Kidney glomerular epithelial cell (primary cell): Measurements from ENCODE around the gene GOLIM4.
A peak's percentile ranks its signal among the peaks of the same experiment; 100 is the strongest.
"Not testable (repeated sequence)": the region's sequence is repeated elsewhere in the genome, so short reads cannot be mapped to it uniquely, and the experiment has no call there.

Source experiments
- DNase-seq: peaks from one replicate; lab custom pipeline; 2025; lab: John Stamatoyannopoulos, UW

The GOLIM4 gene

DNA sequence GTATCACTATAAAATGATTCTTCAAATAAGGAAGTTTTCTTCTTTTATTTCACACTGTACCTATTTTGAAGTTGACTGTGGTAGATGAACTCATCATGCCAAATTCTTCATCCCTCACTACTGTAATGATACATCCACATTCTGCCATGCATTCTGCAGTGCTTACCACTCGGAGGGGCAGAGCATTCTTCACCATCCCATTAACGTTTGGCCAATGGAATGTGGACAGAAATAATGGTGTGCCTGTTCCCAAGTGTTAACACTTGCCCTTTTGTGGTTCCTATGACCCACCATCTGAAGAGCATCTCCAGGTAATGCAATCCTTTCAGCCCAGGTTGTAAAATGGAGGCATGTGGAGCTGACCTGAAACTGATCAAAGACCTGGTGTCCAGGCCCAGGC is 18.6 kb downstream of the GOLIM4 start:
- no peak for DNase-seq

DNA sequence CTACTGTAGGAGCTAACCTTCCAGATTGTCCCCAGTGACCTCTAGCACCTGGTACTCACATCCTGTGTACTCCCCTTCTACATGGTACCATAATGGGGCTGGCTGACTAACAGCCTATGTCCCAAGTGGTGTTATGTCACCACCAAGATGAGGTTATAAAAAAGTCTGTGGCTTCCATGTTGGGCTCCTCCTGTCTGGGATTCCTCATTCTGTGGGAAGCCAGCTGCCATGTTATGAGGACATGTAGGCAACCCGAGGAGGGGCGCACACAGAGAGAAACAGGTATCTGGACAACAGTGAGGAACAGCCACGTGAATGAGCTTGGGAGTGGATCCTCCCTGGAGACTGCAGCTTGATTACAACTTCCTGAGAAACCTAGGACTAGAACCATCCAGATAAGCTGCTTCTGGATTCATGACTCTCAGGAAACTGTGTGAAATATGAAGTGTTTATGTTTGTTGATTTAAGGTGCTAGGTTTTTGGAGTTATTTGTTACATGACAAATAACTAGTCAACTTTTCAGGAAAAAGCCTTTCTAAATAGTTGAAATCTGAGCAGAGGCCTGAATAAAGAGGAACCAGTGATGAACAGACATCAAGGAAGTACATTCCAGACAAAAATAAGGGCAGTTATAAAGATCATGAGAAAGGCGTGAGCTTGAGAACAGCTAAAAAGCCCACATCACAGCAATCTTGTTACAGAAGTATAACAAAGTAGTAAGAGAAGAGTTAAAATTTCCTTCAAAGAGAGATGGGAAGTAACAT is 21.7 kb downstream of the GOLIM4 start:
- DNase-seq: no peak

DNA sequence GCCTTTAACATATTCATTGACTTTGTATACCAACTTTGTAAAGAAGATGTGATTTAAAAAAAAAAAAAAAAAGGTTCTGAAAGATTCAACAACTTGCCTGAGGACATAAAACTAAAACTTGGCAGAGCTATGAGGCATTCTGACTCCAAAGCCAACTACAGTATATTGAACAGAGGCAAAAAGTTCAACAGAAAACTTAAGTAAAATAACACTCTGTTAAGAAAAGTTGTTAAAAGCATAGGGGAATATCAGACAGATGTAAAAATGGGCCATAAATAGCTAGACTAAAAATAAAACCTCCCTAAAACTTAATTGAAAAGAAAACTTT is 23.4 kb downstream of the GOLIM4 start:
- DNase-seq: no peak

DNA sequence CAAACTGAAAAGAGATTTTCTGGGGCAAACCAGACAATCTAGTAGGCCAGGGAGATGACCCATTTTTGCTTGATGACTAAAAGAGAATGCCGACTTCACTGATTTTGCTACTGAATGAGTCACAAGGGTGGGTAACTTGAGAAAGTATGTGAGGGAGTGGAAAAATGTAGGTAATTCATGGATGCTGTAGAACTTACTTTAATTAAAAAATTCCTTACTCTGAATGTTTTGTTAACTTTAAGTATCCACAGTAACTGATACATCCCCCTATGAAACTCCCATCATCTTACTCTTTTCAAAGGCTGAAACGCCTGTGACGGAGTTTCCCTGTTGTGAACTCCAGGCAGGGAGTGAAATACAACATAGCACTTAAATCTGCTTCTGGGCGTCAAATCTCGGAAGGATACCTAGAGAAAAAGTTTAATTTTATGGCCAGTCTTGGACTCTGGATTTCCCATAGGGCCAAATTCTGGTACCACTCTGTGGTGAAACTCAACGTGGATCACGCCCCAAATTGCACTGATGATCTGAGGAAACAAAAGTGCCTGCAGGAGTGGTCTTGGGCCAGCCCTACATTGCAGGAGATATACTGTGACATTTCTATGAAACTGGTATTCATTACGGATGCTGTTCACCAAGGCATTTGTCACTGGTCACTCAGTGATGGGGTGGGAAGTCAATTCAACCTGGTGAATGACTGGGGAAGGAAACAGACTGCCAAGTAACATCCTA is 24.0 kb downstream of the GOLIM4 start:
- DNase-seq: peak; percentile 92

DNA sequence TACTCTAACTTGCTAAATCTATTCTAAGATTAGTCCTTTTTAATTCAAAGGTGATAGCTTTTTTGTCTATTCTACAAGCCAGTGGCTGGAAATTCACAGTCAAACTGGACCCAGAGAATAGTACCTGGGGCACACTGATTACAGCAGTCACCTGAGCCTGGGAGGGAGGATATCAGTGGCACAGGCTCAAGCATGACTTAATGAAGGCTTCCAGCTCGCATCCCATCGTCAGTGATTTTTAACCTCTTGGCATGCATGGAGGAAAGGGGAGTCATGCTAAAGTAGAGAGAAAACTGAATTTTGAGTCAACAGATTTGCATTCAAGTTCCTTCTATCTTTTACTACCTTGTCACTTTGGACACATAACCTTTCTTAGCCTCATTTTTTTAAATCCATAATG is 24.8 kb downstream of the GOLIM4 start:
- no peak for DNase-seq

DNA sequence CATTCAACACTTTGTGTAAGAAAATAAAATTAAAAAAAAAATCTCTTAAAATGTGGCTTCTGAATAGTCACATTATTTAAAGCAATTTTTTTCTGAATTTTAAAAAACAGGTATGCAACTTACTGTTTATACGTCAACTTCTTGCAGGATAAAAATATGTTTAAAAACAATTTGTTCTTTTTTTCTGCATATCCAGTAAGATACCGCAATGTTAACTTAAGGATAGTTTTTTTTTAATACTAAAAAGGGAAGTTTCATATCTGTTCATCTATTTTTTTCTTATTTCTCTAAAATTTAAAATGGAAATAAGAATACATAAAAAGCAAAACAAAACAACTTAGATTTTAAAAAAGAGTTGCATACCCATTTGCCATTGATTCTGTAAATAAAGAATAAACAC is 27.4 kb downstream of the GOLIM4 start:
- no peak for DNase-seq

DNA sequence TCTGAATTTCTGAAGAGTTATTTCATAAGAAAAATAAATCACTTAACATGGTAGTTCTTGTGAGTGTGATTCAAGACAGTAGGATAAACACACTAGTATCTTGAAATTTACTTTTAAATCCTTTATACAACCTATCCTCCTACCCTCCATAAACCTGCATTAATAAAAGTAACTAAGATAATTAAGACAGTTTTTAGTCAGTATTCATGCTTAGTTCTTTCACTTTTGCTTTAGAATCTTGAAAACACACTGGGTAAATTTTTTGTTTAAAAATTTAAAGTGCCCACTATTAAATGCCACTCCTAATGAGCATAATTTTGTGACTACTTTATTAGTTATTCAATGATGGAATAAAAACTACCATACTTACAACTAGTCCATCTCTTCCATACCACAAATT is 28.8 kb downstream of the GOLIM4 start:
- DNase-seq: no peak

DNA sequence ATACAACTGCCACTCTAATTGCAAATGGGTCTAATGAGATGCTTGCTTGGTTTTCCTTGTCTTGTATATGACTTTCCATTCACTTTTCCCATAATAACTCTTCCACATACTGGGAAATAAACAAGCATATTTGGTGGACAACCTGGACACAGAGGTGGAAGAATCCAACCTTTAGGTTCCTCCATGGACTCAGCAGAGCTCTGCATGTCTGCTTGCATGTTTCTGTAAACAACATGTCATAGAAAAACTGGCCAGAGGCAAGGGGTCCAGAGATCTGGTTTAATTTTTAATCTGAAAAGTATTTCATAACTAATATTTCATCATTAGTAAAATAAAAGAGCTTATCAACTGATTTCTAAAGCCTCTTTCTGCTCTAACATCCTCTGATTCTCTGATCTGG is 30.2 kb downstream of the GOLIM4 start:
- DNase-seq: no peak

DNA sequence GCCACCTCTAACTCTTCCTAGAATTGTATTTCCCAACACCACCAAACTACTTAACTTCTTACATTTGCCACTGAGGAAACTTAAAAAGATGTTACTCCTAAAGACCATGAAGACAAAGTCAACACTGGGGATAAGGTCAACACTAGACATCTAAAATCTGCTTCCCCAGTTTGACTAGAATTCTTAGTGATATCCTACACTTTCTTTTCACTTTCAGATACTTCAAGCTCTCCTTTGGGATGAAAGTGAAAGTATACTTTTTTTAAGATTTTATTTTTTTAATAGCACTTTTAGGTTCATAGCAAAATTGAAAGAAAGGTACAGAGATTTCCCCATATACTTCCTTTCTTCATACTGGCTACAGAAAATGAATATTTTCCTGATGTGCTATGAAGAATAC is 32.6 kb downstream of the GOLIM4 start:
- no peak for DNase-seq

DNA sequence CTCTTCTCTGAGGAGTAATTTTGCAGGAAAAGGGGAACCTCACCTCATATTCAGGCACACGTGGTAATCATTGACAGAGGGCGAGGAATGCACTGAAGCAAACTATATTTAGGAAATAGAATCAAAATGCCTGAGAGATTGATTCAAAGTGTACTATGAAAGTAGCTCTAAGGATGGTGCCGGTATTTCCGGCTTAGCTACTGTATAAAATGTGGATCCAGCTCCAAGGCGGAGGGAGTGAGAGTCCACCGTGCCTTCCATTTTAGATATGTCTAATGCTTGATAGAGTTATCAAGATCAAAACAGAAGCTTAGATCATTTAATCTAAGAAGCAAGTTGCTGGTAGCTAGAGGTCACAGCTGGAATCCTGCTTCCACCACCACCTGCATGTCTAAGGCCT is 33.0 kb downstream of the GOLIM4 start:
- no peak for DNase-seq

DNA sequence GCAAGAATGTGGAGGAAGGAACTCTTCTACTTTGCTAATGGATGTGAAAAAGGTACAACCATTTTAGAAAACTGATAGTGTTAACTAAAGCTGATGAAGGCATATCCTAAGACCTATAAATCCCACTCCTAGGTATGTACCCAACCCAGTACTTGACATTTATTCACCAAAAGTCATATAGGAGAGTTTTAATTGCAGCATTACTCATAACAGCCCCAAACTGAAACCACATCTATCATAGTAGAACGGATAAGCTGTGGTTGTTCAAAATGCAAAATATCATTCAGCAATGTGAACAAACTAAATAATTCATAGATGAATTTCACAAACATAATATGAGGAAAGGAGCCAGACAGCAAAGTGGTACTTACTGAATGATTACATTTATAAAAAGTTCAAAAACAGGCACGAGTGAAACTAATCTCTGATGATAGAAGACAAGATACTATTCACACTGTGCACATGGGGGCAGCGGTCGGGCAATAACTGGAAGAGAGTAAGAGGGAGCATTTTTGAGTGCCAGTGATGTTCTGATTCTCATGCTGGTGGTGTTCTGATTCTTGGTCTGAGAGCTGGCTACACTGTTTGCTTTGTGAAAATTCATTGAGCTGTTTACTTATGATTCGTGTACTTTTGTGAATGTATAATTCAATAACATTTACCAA is 34.3 kb downstream of the GOLIM4 start:
- DNase-seq: no peak

DNA sequence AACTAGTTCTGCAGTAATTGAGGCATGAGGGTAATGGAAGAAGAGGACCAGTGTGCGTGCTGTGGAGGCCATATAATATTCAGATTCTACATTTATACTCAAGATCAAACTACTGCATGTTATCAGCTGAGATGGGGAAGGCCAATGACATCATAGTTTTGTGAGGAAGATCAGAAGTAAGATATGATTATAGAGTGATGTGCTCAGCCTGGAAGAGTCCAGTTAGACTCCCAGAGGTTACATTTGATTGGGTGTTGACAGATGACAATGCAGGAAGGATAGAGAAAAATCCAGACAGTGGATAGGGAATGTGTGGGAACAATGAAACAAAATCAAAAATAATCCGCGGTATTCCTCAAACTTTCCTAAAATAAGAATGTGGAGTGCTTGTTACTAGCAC is 35.4 kb downstream of the GOLIM4 start:
- no peak for DNase-seq

DNA sequence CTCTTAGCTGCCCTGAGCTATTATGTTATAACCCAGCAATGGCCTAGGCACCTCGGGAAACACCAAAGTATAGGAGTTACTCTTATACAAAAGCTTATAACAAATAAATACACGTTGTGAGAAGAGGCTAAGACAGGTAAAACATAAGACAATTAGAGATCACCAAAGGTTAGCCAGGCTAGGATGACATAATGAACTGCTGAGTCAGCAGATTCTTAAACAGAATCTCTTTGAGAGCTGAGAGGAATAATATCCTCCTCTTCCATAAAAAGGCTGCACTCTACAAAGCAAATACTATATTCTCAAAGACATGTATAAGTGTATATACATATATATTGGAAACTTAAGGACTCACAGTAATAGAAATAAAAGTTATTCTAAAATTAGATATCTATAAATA is 37.2 kb downstream of the GOLIM4 start:
- DNase-seq: no peak

DNA sequence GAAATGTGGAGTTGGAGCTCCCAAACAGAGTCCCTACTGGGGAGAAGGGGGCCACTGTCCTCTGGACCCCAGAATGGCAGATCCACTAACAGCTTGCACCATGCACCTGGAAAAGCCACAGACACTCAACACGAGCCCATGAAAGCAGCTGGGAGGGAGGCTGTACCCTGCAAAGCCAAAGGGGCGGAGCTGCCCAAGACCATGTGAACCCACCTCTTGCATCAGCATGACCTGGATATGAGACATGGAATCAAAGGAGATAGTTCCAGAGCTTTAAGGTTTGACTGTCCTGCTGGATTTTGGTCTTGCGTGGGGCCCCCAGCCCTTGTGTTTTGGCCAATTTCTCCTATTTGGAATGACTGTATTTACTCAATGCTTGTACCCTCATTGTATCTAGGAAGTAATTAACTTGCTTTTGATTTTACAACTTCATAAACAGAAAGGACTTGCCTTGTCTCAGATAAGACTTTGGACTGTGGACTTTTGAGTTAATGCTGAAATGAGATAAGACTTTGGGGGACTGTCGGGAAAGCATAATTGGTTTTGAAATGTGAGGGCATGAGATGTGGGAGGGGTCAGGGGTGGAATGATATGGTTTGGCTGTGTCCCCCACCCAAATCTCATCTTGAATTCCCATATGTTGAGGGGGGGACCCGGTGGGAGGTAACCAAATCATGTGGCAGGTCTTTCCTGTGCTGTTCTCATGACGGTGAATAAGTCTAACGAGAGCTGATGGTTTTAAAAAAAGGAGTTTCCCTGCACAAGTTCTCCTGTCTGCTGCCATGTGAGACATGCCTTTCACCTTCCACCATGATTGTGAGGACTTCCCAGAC is 39.1 kb downstream of the GOLIM4 start:
- DNase-seq: not testable (repeated sequence)

DNA sequence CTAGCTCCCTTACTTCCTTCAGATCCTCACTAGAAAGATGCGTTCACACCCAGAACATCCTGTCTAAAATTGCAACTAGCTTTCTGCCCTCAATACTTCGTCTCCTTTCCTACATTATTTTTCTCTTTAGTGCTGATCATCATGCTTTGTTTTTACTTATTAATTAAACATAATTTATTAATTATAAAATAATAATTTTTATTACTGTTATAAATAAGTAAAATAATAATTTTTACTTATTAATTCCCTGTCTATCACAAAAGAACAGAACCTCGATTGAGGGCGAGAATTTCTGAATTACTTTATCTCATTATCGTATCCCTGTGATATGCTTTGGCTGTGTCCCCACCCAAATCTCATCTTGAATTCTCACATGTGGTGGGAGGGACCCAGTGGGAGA is 41.3 kb downstream of the GOLIM4 start:
- DNase-seq: no peak

DNA sequence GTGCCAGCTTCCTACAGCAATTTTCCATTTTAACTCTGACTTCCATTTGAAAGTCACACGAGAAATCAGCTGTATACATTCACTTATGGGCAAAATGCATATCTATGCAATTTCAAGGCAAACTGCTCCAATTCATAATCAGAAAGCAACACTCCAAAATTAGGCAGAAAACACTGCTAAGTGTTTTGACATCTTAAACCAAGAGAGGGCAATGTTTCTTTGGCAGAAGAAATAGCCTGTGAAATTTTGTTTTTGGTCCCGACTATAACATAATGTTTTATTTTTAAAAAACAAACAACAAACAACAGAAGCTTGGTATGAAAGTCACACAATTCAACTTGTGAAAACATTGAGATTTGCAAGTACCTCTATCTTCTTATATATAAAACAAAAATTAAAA is 42.6 kb downstream of the GOLIM4 start:
- no peak for DNase-seq

DNA sequence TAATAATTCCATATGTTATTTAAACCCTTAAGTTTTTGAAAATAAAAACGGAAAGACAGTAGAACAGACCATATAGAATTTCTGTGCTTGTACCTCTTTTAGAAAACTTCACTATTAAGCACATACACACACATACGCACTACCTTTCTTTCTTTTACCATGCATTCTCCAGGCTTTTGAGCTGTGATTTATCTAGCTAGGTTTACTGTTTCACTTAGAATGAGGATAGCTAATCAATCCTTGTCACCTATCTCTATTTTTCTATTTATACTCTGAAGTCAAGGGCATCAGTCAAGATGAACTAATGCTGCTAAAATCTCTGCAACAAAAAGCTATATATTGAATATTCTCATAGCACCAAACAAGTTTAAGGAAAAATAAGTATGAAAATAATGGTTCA is 43.2 kb downstream of the GOLIM4 start:
- no peak for DNase-seq

DNA sequence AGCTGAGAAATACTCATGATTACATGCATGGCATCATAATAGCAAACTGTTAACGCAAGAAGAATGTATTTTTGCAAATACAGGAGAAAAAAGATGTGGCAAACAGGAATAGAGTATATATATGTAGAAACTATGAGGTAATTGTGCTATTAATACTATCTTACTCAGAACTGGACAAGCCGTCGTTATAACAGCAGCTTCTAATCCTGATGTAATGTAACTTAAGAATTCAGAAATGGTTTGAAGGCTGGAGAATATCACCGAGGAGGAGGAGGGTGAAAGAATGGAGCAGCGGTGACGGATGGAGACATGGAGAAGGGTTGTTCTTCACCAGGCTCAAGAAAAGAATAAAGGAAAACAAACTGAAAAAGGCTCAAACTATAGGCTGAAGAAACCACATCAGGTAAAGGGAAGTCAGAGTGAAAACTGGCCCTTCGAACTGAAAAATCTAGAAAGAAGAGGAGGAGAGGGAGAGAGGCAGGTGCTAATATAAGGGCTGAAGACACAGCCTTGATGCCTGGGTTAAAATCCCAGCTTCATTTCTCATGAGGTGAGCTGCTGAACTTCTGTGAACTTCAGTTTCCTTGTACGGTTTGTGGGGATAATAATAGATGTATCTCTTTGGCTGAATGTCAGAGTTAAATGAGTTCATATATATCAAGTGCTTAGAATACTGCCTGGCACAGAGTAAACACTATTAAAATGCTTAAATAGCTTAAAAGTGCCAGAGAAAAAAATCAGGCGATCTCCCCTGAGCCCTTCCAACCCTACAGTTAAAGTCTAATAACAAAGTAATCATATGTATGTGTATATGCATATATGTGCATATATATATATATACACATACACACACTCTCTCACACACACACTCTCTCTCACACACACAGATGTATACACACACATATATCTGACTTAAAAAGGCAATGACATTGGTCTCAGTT is 43.9 kb downstream of the GOLIM4 start:
- no peak for DNase-seq

DNA sequence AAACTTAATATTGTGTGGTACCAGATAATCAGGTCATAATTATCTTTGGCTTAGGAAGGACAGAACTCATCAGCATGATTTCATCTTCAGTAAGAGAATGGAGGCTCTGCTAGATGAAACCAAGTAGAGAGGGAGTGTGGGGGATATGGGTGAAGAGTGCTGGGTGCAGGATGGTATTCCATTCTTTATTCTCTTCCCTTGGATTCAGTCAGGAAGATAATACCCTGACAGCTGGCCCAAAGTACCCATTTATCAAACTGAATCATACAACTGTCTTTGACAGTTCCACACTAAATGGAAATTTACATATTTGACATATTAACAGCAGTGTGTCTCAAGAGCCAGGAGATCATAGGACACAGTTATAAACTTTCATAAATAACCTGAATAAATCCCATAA is 44.7 kb downstream of the GOLIM4 start:
- no peak for DNase-seq

DNA sequence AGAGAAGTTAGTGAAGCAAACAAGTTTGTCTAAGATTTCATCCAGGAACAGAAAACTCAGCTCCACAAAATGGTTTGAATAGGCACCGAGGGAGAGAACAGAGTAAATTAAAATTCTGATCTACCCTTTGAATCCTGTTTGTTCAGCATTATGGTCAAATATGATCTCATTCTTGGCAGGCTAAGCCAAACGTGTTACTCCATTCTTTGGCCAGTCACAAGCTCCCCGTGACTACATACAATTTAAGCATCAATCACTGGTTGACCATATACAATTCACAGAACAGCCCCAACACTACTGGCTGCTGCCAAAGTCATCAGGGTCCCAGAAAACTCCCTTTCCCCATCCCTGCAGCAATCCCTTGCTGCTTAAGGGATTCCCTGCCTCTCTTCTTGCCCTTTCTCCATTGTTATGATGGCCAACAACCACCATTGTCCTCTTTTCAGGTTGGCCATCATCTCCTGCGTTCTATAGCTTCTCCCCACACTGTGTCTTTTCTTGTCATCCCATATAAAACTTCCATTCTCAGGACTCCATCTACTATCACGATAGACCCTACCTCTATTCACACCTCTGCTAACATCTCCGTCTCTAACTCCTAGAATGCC is 46.3 kb downstream of the GOLIM4 start:
- no peak for DNase-seq
